ENCODE results near the gene SULT2A1. TPM values are rescaled to one million over a fixed set of nuclear protein-coding genes. Genes with fewer than 3 reads are reported as not detected.

SULT2A1 gene
- total RNA-seq, 1 experiment from 2014 or later = not detected

DNA sequence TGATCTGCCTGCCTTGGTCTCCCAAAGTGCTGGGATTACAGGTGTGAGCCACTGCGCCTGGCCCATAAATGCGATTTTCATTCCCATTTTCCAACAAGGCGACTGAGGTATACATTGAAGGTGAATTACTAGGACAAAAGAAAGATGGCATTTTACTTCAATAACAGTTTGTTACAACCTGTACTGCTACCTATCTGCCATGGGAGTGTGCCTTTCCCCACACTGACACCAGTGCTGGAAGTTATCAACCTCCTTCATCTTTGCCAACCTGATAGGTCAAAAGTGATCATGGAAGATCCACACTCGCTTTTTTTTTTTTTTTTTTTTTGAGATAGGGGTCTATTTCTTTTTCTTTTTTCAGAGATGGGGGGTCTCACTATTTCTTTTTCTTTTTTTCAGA, 53.4 kb downstream of the SULT2A1 start:
- CTCF ChIA-PET = no interaction called here

DNA sequence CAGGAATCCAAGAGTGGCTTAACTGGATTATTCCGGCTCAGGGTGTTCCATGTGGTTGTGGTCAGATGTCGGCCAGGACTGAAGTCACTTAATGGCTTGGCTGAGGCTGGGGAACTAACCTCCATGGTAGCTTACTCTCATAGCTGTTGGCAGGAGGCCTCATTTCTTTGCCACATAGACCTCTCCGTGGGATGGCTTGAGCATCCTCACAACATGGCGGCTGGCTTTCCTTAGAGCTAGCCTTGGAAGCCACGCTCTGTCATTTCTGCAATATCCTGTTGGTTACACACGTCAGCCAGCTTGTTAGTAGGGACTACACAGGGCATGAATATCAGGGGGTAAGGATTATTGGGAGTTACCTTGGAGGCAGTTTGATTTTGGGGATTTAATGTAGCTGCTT, 59.3 kb downstream of the SULT2A1 start:
- intact Hi-C loops (cut with micrococcal nuclease) = no loop called here
- no peak overlapping the region for H3K9ac ChIP-seq (ENCODE audit: low read length)
- H3K4me2 ChIP-seq (ENCODE audit: low read length) = no peak overlapping the region
- H3K4me1 ChIP-seq (ENCODE audit: insufficient read depth, low read length) = no peaks in the 10 kb centered on the region
- H4K20me1 ChIP-seq (ENCODE audit: low read length) = no peaks in the 10 kb centered on the region
- no peak overlapping the region for H3K27ac ChIP-seq (ENCODE audit: low read length)
- no peaks in the 10 kb centered on the region for H3K27me3 ChIP-seq (ENCODE audit: low read length)
- H3K36me3 ChIP-seq (ENCODE audit: low read depth, low read length) = no peaks in the 10 kb centered on the region
- no peak overlapping the region for H2AFZ ChIP-seq (ENCODE audit: low read length)
- TF ChIP-seq, protein P1, sequence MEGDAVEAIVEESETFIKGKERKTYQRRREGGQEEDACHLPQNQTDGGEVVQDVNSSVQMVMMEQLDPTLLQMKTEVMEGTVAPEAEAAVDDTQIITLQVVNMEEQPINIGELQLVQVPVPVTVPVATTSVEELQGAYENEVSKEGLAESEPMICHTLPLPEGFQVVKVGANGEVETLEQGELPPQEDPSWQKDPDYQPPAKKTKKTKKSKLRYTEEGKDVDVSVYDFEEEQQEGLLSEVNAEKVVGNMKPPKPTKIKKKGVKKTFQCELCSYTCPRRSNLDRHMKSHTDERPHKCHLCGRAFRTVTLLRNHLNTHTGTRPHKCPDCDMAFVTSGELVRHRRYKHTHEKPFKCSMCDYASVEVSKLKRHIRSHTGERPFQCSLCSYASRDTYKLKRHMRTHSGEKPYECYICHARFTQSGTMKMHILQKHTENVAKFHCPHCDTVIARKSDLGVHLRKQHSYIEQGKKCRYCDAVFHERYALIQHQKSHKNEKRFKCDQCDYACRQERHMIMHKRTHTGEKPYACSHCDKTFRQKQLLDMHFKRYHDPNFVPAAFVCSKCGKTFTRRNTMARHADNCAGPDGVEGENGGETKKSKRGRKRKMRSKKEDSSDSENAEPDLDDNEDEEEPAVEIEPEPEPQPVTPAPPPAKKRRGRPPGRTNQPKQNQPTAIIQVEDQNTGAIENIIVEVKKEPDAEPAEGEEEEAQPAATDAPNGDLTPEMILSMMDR (conservative IDR thresholded peaks at IDR 0.05; ENCODE audit: low read depth, low read length) = no peak
- TF ChIP-seq EZH2 (IDR thresholded peaks at IDR 0.05; ENCODE audit: low read length, unreplicated experiment) = no peak
- TF ChIP-seq EZH2phosphoT487 (IDR thresholded peaks at IDR 0.05; ENCODE audit: borderline replicate concordance, low read length) = no peak
- H3K79me2 ChIP-seq (ENCODE audit: low read length) = no peaks in the 10 kb centered on the region
- ChIA-PET POLR2A (ENCODE audit: unreplicated experiment) (no interaction called here), CTCF (no interaction called here)
- no peaks in the 10 kb centered on the region for H3F3A ChIP-seq (ENCODE audit: low read length, unreplicated experiment)
- H3K4me3 ChIP-seq (ENCODE audit: low read length) = no peak overlapping the region
- H3K9me3 ChIP-seq (ENCODE audit: low read length) = no peaks in the 10 kb centered on the region
- ATAC-seq (no peak), DNase-seq (no peak)
- H3K9me2 ChIP-seq (replicated peaks; ENCODE audit: low read length) = no peaks in the 10 kb centered on the region
- BruUV-seq (replicated peaks) = no TSS peak

More for the DNA sequence above, 53.4 kb downstream of the SULT2A1 start:
- BruUV-seq (replicated peaks) = no TSS peak
- no peaks in the 10 kb centered on the region for H3K4me1 ChIP-seq (ENCODE audit: insufficient read depth, low read length)
- no peaks in the 10 kb centered on the region for H3K79me2 ChIP-seq (ENCODE audit: low read length)
- H3K27ac ChIP-seq (ENCODE audit: low read length) = no peak overlapping the region
- intact Hi-C loops (cut with micrococcal nuclease) = no loop called here
- POLR2A ChIA-PET (ENCODE audit: unreplicated experiment) = no interaction called here
- TF ChIP-seq EZH2phosphoT487 (IDR thresholded peaks at IDR 0.05; ENCODE audit: borderline replicate concordance, low read length) = no peak
- TF ChIP-seq, protein P1 (conservative IDR thresholded peaks at IDR 0.05; ENCODE audit: low read depth, low read length) = no peak
- TF ChIP-seq EZH2 (IDR thresholded peaks at IDR 0.05; ENCODE audit: low read length, unreplicated experiment) = no peak
- no peak overlapping the region for H2AFZ ChIP-seq (ENCODE audit: low read length)
- H3F3A ChIP-seq (ENCODE audit: low read length, unreplicated experiment) = no peaks in the 10 kb centered on the region
- H3K36me3 ChIP-seq (ENCODE audit: low read depth, low read length) = no peaks in the 10 kb centered on the region
- H3K27me3 ChIP-seq (ENCODE audit: low read length) = no peaks in the 10 kb centered on the region
- H3K9me3 ChIP-seq (ENCODE audit: low read length) = no peaks in the 10 kb centered on the region
- no peak overlapping the region for H3K4me3 ChIP-seq (ENCODE audit: low read length)
- ATAC-seq (no peak), DNase-seq (no peak)
- H4K20me1 ChIP-seq (ENCODE audit: low read length) = no peaks in the 10 kb centered on the region
- no peak overlapping the region for H3K4me2 ChIP-seq (ENCODE audit: low read length)
- H3K9me2 ChIP-seq (replicated peaks; ENCODE audit: low read length) = no peaks in the 10 kb centered on the region
- no peak overlapping the region for H3K9ac ChIP-seq (ENCODE audit: low read length)

DNA sequence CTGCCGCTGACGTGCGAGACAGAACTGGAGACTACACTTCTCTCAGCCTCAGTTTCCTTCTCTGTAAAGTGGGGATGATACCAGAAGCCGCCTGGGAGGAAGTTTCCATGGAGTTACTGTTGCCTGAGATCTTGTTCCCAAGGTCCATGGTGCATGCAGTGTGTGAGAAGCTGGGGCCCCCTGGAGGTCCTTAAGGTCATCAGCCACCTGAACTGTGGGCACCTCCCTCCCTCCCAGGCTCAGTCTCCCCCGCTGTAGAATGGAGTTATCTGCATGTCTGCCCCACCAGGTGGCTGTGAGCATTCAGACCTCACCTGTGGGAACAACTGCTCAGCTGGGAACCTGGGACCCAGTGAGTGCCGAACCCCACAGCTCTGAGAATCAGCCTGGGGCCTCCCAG, 61.7 kb downstream of the SULT2A1 start:
- H4K20me1 ChIP-seq (ENCODE audit: low read length) = no peaks in the 10 kb centered on the region
- DNase-seq (no peak), ATAC-seq (no peak)
- H3K9me3 ChIP-seq (ENCODE audit: low read length) = no peaks in the 10 kb centered on the region
- H3K4me2 ChIP-seq (ENCODE audit: low read length) = no peak overlapping the region
- no peak overlapping the region for H3K9ac ChIP-seq (ENCODE audit: low read length)
- no peaks in the 10 kb centered on the region for H3K79me2 ChIP-seq (ENCODE audit: low read length)
- H3F3A ChIP-seq (ENCODE audit: low read length, unreplicated experiment) = no peaks in the 10 kb centered on the region
- no TSS peak for BruUV-seq (replicated peaks)
- H3K4me3 ChIP-seq (ENCODE audit: low read length) = no peak overlapping the region
- TF ChIP-seq EZH2 (IDR thresholded peaks at IDR 0.05; ENCODE audit: low read length, unreplicated experiment) (no peak), EZH2phosphoT487 (IDR thresholded peaks at IDR 0.05; ENCODE audit: borderline replicate concordance, low read length) (no peak)
- TF ChIP-seq, protein P1 (conservative IDR thresholded peaks at IDR 0.05; ENCODE audit: low read depth, low read length) = no peak
- no peak overlapping the region for H2AFZ ChIP-seq (ENCODE audit: low read length)
- H3K9me2 ChIP-seq (replicated peaks; ENCODE audit: low read length) = no peaks in the 10 kb centered on the region
- POLR2A ChIA-PET (ENCODE audit: unreplicated experiment) = no interaction called here
- no peaks in the 10 kb centered on the region for H3K4me1 ChIP-seq (ENCODE audit: insufficient read depth, low read length)
- H3K27ac ChIP-seq (ENCODE audit: low read length) = no peak overlapping the region
- H3K27me3 ChIP-seq (ENCODE audit: low read length) = peaks cover 7% of the 10 kb centered on the region; the same call in 1 of the 2 replicates
- intact Hi-C loops (cut with micrococcal nuclease) = no loop called here
- CTCF ChIA-PET = no interaction called here
- H3K36me3 ChIP-seq (ENCODE audit: low read depth, low read length) = no peaks in the 10 kb centered on the region

All from PC-3 (cell line).